ENCODE measurements around the gene CLNK.

Gene CLNK

GRCh38 chr4:10438924-10439323 lies 245.6 kb downstream of the CLNK start:
- no peak for DNase-seq

- DNase-seq, result no peak
Measured at GRCh38 chr4:10437735-10438134, 246.8 kb downstream of the CLNK start.
